GM12875 (cell line): ENCODE data around the gene ARHGAP23.

Source experiments
- H3K4me3 ChIP-seq: one replicate; pipeline ENCODE4 v1.5.1; 2011; ENCODE audit warnings: low read depth, low read length, control low read depth
- TF ChIP-seq, protein P1 (sequence below): IDR thresholded peaks from 2 replicates; pipeline ENCODE4 v1.5.1; 2011; ENCODE audit warnings: low read depth, mild to moderate bottlenecking, control low read depth, inconsistent platforms, low read length, moderate library complexity, borderline replicate concordance; ENCODE audit not compliant: insufficient read depth

The ARHGAP23 gene

DNA sequence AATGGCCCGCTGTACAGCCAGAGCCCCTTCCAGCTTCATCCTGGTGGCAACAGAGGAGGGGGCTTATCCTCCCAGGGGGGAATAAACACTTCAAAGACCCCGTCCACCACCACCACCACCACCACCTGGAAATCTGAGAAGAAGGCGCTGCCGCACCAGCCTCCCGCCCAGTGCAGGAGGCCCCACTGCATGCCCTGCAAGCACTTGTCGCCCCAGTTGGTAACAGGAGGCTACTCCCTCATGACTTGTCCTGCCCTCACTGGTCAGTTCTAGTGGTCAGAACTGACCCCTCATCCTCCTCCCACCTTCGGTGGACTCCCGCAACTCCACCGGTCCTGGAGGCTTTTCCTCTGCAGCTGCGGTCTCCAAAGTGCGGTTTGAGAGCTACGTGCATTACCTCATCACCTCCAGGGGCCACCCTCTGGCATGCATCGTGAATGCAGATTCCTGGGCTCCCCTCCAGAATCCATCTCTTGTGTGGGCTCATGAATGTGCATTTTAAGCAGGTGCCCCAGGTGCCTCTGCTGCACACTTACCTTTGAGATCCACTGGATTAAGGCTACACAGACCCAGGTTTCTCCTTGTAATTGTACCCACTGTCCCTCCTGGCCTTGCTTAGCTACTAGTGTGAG, 105.7 kb downstream of the ARHGAP23 start:
- TF ChIP-seq, protein P1, sequence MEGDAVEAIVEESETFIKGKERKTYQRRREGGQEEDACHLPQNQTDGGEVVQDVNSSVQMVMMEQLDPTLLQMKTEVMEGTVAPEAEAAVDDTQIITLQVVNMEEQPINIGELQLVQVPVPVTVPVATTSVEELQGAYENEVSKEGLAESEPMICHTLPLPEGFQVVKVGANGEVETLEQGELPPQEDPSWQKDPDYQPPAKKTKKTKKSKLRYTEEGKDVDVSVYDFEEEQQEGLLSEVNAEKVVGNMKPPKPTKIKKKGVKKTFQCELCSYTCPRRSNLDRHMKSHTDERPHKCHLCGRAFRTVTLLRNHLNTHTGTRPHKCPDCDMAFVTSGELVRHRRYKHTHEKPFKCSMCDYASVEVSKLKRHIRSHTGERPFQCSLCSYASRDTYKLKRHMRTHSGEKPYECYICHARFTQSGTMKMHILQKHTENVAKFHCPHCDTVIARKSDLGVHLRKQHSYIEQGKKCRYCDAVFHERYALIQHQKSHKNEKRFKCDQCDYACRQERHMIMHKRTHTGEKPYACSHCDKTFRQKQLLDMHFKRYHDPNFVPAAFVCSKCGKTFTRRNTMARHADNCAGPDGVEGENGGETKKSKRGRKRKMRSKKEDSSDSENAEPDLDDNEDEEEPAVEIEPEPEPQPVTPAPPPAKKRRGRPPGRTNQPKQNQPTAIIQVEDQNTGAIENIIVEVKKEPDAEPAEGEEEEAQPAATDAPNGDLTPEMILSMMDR = no peak
- no peak overlapping the region for H3K4me3 ChIP-seq

DNA sequence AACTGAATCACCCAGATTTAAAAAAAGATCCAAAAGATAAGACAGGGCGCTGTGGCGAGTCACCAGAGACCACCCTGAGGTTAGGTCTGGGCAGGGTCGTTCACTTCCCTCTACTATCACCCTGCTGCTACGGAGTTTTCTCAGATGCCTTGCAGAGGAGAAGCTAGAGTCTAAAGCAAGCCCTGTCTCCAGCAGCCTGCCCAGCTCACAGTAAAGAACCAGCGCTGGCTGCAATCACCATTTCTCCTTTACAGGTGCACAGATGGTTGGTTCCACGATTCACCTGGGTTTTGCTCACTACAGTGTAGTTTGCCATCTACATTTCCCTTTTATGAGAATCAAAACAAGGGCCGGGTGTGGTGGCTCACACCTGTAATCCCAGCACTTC, 106.2 kb downstream of the ARHGAP23 start:
- H3K4me3 ChIP-seq = no peak overlapping the region
- TF ChIP-seq, protein P1 = no peak

DNA sequence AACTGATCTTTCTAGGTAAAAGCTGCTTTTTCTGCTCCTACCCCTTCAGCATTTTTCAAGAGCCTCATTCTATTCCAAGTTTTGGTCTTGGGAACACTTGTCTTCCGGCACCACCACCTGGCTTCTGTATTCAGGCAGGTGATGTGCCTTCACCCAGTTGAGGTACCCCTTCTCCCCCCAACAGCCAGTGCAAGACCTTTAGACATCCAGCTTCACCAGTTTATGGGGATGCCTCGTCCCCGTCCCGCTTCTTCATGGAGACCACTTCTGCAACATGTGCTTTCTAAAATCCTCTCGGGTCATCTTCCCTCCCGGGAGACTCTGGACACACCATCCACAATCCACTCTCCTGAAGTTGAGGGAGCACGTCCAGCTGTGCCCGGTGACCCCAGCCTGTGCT, 107.6 kb downstream of the ARHGAP23 start:
- no peak overlapping the region for H3K4me3 ChIP-seq
- TF ChIP-seq, protein P1 = no peak

DNA sequence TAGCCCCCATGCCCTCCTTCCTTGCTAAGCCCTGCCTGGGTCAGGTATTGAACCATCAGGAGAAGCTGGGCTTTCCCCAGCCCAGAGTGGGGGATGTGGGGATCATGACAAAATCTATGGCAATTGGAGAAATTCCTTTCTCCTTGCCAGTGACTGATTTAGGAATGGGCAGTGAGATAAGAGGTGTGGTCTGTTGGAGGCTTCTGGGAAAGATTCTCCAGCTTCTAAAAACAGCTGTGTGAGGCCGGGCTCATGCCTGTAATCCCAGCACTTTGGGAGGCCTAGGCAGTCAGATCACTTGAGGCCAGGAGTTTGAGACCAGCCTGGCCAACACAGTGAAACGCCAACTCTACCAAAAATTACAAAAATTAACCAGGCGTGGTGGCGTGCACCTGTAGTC, 108.4 kb downstream of the ARHGAP23 start:
- TF ChIP-seq, protein P1 = no peak
- H3K4me3 ChIP-seq = no peak overlapping the region

DNA sequence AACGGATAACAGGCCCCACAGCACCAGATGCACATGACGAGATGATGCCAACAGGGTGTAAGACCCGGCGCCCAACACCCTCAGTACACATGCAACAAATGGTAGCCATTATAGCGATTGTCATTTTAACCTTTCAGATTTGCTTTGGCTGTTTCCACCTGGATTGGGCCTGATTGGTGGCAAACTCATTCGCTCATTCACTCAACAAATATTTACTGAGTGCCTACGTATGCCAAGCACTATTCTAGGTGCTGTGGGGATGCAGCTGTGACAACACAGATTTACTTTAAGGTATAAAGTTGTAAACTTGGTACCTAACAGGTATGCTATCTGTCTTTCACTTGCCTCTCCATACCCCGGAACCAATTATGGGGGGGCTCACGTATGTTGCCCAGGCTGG, 110.6 kb downstream of the ARHGAP23 start:
- H3K4me3 ChIP-seq = no peak overlapping the region
- TF ChIP-seq, protein P1 = no peak

DNA sequence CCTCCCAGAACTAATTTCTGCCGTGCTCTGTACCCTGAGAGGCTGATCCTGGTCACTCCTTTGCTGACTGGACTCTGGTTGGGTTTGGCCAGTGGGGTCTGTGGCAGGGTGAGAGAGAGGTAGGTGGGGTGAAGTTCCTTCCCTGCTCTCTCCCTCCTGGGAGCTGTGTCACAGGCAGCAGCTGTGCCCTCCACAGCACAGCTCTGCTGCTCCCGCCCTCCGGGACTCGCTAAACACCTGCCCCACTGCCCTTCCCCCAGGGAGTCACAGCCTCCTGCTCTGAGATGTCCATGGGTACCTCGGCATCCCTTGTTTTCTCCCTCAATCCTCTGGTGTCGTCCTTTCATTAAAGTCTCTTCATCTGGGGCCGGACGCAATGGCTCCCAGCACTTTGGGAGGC, 111.1 kb downstream of the ARHGAP23 start:
- TF ChIP-seq, protein P1 = no peak

DNA sequence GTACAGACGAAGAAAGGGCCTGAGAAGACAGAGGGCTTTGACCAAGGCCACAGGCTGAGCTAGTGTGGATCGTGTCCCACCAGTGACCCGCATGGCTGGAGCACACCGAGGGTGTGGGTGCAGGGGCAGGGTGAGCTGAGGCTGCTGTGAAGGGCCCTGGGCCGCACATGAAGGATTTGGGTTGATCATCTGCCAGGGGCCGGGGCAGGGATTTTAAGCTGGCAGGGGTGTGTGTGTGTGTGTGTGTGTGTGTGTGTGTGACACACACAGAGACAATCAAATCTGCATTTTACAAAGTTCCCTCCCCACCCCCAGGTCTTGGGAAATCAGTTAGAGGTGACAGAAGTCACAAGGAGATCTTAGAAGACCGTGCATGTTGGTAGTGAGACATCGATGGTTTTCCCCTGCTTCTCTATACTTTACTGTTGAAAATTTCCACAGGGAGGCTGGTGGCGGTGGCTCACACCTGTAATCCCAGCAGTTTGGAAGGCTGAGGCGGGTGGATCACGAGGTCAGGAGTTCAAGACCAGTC, 112.3 kb downstream of the ARHGAP23 start:
- no peak overlapping the region for H3K4me3 ChIP-seq
- TF ChIP-seq, protein P1 = no peak

More for the DNA sequence above, 111.1 kb downstream of the ARHGAP23 start:
- no peak overlapping the region for H3K4me3 ChIP-seq
